ENCODE results near the gene NOTUM.

- TF ChIP-seq POLR2A (IDR thresholded peaks at IDR 0.05) (no peak), CTCF (IDR thresholded peaks at IDR 0.05) (no peak)
Observed at GRCh38 chr17:81978524-81979298, 17.7 kb upstream of the NOTUM start.

All from thyroid gland (tissue), 4 donors.